ENCODE data around the gene MAP1B. TPM values are rescaled to one million over a fixed set of nuclear protein-coding genes. Genes with fewer than 3 reads are reported as not detected.

MAP1B gene
- polyA plus RNA-seq, 3 donors: 0.02 TPM; not detected in 2

GRCh38 chr5:72140711-72141110 is 33.4 kb downstream of the MAP1B start:
- intact Hi-C loops (cut with micrococcal nuclease): no loop called here
- Histone ChIP-seq H3K9me3 (replicated peaks in 1 of 2; ENCODE audit: control insufficient read depth in 1 of 2, insufficient read depth in 1 of 2, low read length in 2 of 2) (no peaks in the 10 kb centered on the region), H2AFZ (ENCODE audit: insufficient read depth, low read depth, low read length, poor library complexity, severe bottlenecking) (no peak overlapping the region), H3K79me2 (ENCODE audit: insufficient read depth, low read length) (no peaks in the 10 kb centered on the region), H3K36me3 (replicated peaks in 1 of 2; ENCODE audit: control insufficient read depth in 1 of 2, insufficient read depth in 2 of 2, low read length in 2 of 2) (no peaks in the 10 kb centered on the region), H3K27me3 (ENCODE audit: control insufficient read depth in 2 of 2, insufficient read depth in 2 of 2, low read length in 2 of 2) (peaks cover 13 to 28% of the 10 kb centered on the region in 2 donors), H3K9ac (ENCODE audit: insufficient read depth, low read length, poor library complexity, severe bottlenecking) (no peak overlapping the region), H3K4me2 (replicated peaks; ENCODE audit: extremely low read depth, low read length, poor library complexity, severe bottlenecking) (no peak overlapping the region), H3K4me1 (ENCODE audit: control insufficient read depth in 1 of 2, insufficient read depth in 2 of 2, low read length in 2 of 2) (no peaks in the 10 kb centered on the region), H4K20me1 (ENCODE audit: insufficient read depth, low read length) (no peaks in the 10 kb centered on the region), H3K4me3 (replicated peaks in 1 of 3; ENCODE audit: low read depth in 2 of 3, low read length in 3 of 3) (no peak overlapping the region), H3K27ac (ENCODE audit: low read depth in 1 of 2, low read length in 2 of 2) (no peak overlapping the region)
- Mint-ChIP-seq H3K27me3 (ENCODE audit: low read depth in 3 of 3) (peaks cover 13 to 38% (median 25%) of the 10 kb centered on the region in 3 donors), H3K4me3 (no peak overlapping the region), H3K36me3 (no peaks in the 10 kb centered on the region), H3K9me3 (no peaks in the 10 kb centered on the region), H3K27ac (no peak overlapping the region), H3K4me1 (no peaks in the 10 kb centered on the region)
- no peak for TF ChIP-seq CTCF (IDR thresholded peaks at IDR 0.05)
- WGBS (ENCODE audit: insufficient coverage): 92% methylated on average over 3 of the region's 7 CpGs
- DNase-seq: no peak

- intact Hi-C loops (cut with micrococcal nuclease): no loop called here
- H3K4me2 ChIP-seq (replicated peaks; ENCODE audit: extremely low read depth, low read length, poor library complexity, severe bottlenecking): no peak overlapping the region
- H3K4me3 Mint-ChIP-seq: no peak overlapping the region
- H3K9me3 Mint-ChIP-seq: no peaks in the 10 kb centered on the region
- H4K20me1 ChIP-seq (ENCODE audit: insufficient read depth, low read length): no peaks in the 10 kb centered on the region
- no peak for DNase-seq
- no peaks in the 10 kb centered on the region for H3K4me1 Mint-ChIP-seq
- H3K9me3 ChIP-seq (replicated peaks in 1 of 2; ENCODE audit: control insufficient read depth in 1 of 2, insufficient read depth in 1 of 2, low read length in 2 of 2): no peaks in the 10 kb centered on the region
- no peaks in the 10 kb centered on the region for H3K4me1 ChIP-seq (ENCODE audit: control insufficient read depth in 1 of 2, insufficient read depth in 2 of 2, low read length in 2 of 2)
- H3K4me3 ChIP-seq (replicated peaks in 1 of 3; ENCODE audit: low read depth in 2 of 3, low read length in 3 of 3): no peak overlapping the region
- no peaks in the 10 kb centered on the region for H3K79me2 ChIP-seq (ENCODE audit: insufficient read depth, low read length)
- no CpG with 5 or more reads among the region's 8 CpGs for WGBS (ENCODE audit: insufficient coverage)
- H3K27ac Mint-ChIP-seq: no peak overlapping the region
- TF ChIP-seq CTCF (IDR thresholded peaks at IDR 0.05): no peak
- peaks cover 13 to 36% (median 20%) of the 10 kb centered on the region in 3 donors for H3K27me3 Mint-ChIP-seq (ENCODE audit: low read depth in 3 of 3)
- H3K27me3 ChIP-seq (ENCODE audit: control insufficient read depth in 2 of 2, insufficient read depth in 2 of 2, low read length in 2 of 2): peaks cover 11 to 18% of the 10 kb centered on the region in 2 donors
- no peak overlapping the region for H3K27ac ChIP-seq (ENCODE audit: low read depth in 1 of 2, low read length in 2 of 2)
- H3K36me3 Mint-ChIP-seq: no peaks in the 10 kb centered on the region
- H3K9ac ChIP-seq (ENCODE audit: insufficient read depth, low read length, poor library complexity, severe bottlenecking): no peak overlapping the region
- no peaks in the 10 kb centered on the region for H3K36me3 ChIP-seq (replicated peaks in 1 of 2; ENCODE audit: control insufficient read depth in 1 of 2, insufficient read depth in 2 of 2, low read length in 2 of 2)
- no peak overlapping the region for H2AFZ ChIP-seq (ENCODE audit: insufficient read depth, low read depth, low read length, poor library complexity, severe bottlenecking)
Measured at GRCh38 chr5:72141440-72142355, 34.4 kb downstream of the MAP1B start.
